Measurements from ENCODE around the gene MITF.

Gene MITF

DNA sequence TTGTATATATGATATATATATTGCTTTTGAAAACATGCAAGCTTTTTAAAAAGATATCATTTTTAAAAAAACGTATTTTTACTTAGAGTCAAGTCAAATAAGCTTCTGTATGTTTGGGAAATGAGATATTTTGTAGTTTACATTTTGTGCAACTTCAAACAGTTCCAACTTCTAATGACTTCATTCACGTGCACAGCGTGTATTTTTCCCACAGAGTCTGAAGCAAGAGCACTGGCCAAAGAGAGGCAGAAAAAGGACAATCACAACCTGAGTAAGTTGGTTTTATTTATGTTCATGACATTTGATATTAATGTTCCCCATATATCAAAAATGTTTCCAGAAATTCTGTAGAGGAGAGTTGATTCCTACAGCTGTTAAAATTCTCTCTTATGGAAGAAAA lies 212.4 kb downstream of the MITF start:
- Histone ChIP-seq H3K36me3 (ENCODE audit: control insufficient read depth, low read length) (no peaks in the 10 kb centered on the region), H3K4me2 (ENCODE audit: low read length) (no peak overlapping the region), H3K79me2 (ENCODE audit: control insufficient read depth, low read length) (no peaks in the 10 kb centered on the region), H3K4me1 (ENCODE audit: control insufficient read depth, low read length) (no peaks in the 10 kb centered on the region), H3K9me2 (replicated peaks; ENCODE audit: control insufficient read depth, low read length) (no peaks in the 10 kb centered on the region), H3K9me3 (ENCODE audit: control insufficient read depth, insufficient read depth, low read length) (no peaks in the 10 kb centered on the region), H3F3A (ENCODE audit: control insufficient read depth, insufficient read depth) (no peaks in the 10 kb centered on the region), H4K20me1 (ENCODE audit: control insufficient read depth, insufficient read depth, low read depth, low read length) (no peaks in the 10 kb centered on the region), H3K4me3 (ENCODE audit: low read length) (no peak overlapping the region), H3K27me3 (ENCODE audit: control insufficient read depth, low read length) (peaks cover 7% of the 10 kb centered on the region), H3K27ac (ENCODE audit: low read depth, low read length) (no peak overlapping the region)
- TF ChIP-seq CTCF (IDR thresholded peaks at IDR 0.05; ENCODE audit: low read depth, low read length, poor library complexity, severe bottlenecking) (no peak), EZH2phosphoT487 (IDR thresholded peaks at IDR 0.05; ENCODE audit: borderline replicate concordance, low read length) (no peak)

- H3K9me2 ChIP-seq (replicated peaks; ENCODE audit: control insufficient read depth, low read length) = no peaks in the 10 kb centered on the region
- no peaks in the 10 kb centered on the region for H3F3A ChIP-seq (ENCODE audit: control insufficient read depth, insufficient read depth)
- no peaks in the 10 kb centered on the region for H3K4me1 ChIP-seq (ENCODE audit: control insufficient read depth, low read length)
- H3K4me2 ChIP-seq (ENCODE audit: low read length) = no peak overlapping the region
- H3K4me3 ChIP-seq (ENCODE audit: low read length) = no peak overlapping the region
- H3K79me2 ChIP-seq (ENCODE audit: control insufficient read depth, low read length) = no peaks in the 10 kb centered on the region
- no peak overlapping the region for H3K27ac ChIP-seq (ENCODE audit: low read depth, low read length)
- no peaks in the 10 kb centered on the region for H3K36me3 ChIP-seq (ENCODE audit: control insufficient read depth, low read length)
- no peaks in the 10 kb centered on the region for H3K27me3 ChIP-seq (ENCODE audit: control insufficient read depth, low read length)
- TF ChIP-seq EZH2phosphoT487 (IDR thresholded peaks at IDR 0.05; ENCODE audit: borderline replicate concordance, low read length) (no peak), CTCF (IDR thresholded peaks at IDR 0.05; ENCODE audit: low read depth, low read length, poor library complexity, severe bottlenecking) (no peak)
- no peaks in the 10 kb centered on the region for H3K9me3 ChIP-seq (ENCODE audit: control insufficient read depth, insufficient read depth, low read length)
- H4K20me1 ChIP-seq (ENCODE audit: control insufficient read depth, insufficient read depth, low read depth, low read length) = no peaks in the 10 kb centered on the region
These were observed 220.3 kb downstream of the MITF start for GRCh38 chr3:69959581-69959980.

- no peaks in the 10 kb centered on the region for H3K36me3 ChIP-seq (ENCODE audit: control insufficient read depth, low read length)
- no peaks in the 10 kb centered on the region for H4K20me1 ChIP-seq (ENCODE audit: control insufficient read depth, insufficient read depth, low read depth, low read length)
- no peaks in the 10 kb centered on the region for H3K9me2 ChIP-seq (replicated peaks; ENCODE audit: control insufficient read depth, low read length)
- no peaks in the 10 kb centered on the region for H3K27me3 ChIP-seq (ENCODE audit: control insufficient read depth, low read length)
- H3K79me2 ChIP-seq (ENCODE audit: control insufficient read depth, low read length) = no peaks in the 10 kb centered on the region
- H3F3A ChIP-seq (ENCODE audit: control insufficient read depth, insufficient read depth) = no peaks in the 10 kb centered on the region
- no peak overlapping the region for H3K4me2 ChIP-seq (ENCODE audit: low read length)
- H3K4me3 ChIP-seq (ENCODE audit: low read length) = no peak overlapping the region
- no peaks in the 10 kb centered on the region for H3K4me1 ChIP-seq (ENCODE audit: control insufficient read depth, low read length)
- H3K9me3 ChIP-seq (ENCODE audit: control insufficient read depth, insufficient read depth, low read length) = no peaks in the 10 kb centered on the region
- TF ChIP-seq CTCF (IDR thresholded peaks at IDR 0.05; ENCODE audit: low read depth, low read length, poor library complexity, severe bottlenecking) (no peak), EZH2phosphoT487 (IDR thresholded peaks at IDR 0.05; ENCODE audit: borderline replicate concordance, low read length) (no peak)
- no peak overlapping the region for H3K27ac ChIP-seq (ENCODE audit: low read depth, low read length)
These were observed 222.6 kb downstream of the MITF start for GRCh38 chr3:69961706-69962439.
